A549 (cell line): ENCODE results near the gene SLCO3A1.

Source experiments
- CTCF ChIP-seq: fragments of >200 bp; sonication (Bioruptor Twin); formaldehyde crosslinking; IDR thresholded peaks from 3 replicates; pipeline ENCODE4 v1.5.1; 2016
- EP300 ChIP-seq, 2 experiments: fragments of >200 bp; sonication (Bioruptor Twin); formaldehyde crosslinking; IDR thresholded peaks; 2 replicates in 1 of 2; 3 replicates in 1 of 2; pipeline ENCODE4 v1.6.1; 2016 to 2017
- JUN ChIP-seq, 2 experiments: fragments of >200 bp; sonication (Bioruptor Twin); formaldehyde crosslinking; IDR thresholded peaks; 2 replicates in 1 of 2; 3 replicates in 1 of 2; pipeline ENCODE4 v1.6.1; 2016 to 2017
- POLR2AphosphoS2 ChIP-seq: conservative IDR thresholded peaks from 2 replicates; pipeline ENCODE4 v1.6.1; 2012; ENCODE audit warnings: low read length, improper control_type of control experiment, inconsistent platforms
- RFX5 ChIP-seq: fragments of 450-650 bp; IDR thresholded peaks from 2 replicates; pipeline ENCODE4 v1.7.1; 2014; ENCODE audit warnings: antibody characterized with exemption, mild to moderate bottlenecking, moderate library complexity
- TF ChIP-seq, protein P1 (sequence below): IDR thresholded peaks from 2 replicates; pipeline ENCODE4 v1.6.1; 2012
- TF ChIP-seq, protein P2 (sequence below): fragments of 250-450 bp; sonication (Bioruptor Pico); IDR thresholded peaks from 2 replicates; pipeline ENCODE4 v1.5.0; 2021; ENCODE audit warnings: mild to moderate bottlenecking, moderate library complexity, borderline replicate concordance

- TF ChIP-seq, protein P1, sequence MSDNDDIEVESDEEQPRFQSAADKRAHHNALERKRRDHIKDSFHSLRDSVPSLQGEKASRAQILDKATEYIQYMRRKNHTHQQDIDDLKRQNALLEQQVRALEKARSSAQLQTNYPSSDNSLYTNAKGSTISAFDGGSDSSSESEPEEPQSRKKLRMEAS: no peak
- TF ChIP-seq RFX5 (no peak), EP300 (IDR thresholded peaks at IDR 0.05) (no peak), JUN (IDR thresholded peaks at IDR 0.05) (no peak), CTCF (no peak), POLR2AphosphoS2 (no peak)
- TF ChIP-seq, protein P2, sequence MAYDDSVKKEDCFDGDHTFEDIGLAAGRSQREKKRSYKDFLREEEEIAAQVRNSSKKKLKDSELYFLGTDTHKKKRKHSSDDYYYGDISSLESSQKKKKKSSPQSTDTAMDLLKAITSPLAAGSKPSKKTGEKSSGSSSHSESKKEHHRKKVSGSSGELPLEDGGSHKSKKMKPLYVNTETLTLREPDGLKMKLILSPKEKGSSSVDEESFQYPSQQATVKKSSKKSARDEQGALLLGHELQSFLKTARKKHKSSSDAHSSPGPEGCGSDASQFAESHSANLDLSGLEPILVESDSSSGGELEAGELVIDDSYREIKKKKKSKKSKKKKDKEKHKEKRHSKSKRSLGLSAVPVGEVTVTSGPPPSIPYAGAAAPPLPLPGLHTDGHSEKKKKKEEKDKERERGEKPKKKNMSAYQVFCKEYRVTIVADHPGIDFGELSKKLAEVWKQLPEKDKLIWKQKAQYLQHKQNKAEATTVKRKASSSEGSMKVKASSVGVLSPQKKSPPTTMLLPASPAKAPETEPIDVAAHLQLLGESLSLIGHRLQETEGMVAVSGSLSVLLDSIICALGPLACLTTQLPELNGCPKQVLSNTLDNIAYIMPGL: no peak
Observed at GRCh38 chr15:92078270-92078669, 224.8 kb downstream of the SLCO3A1 start.
